Measurements from ENCODE around the gene OTX1. TPM values are rescaled to one million over a fixed set of nuclear protein-coding genes. Genes with fewer than 3 reads are reported as not detected.

Gene OTX1
- total RNA-seq, 1 experiment from 2014 or later: 0.79 TPM

GRCh38 chr2:63046552-63046951, 4.1 kb upstream of the OTX1 start:
- no peak for DNase-seq (ENCODE audit: extremely low read depth, low read depth)

- DNase-seq (ENCODE audit: extremely low read depth, low read depth): no peak
Measured at GRCh38 chr2:63046961-63047320, 3.7 kb upstream of the OTX1 start.

GRCh38 chr2:63047321-63048279, 3.0 kb upstream of the OTX1 start:
- no peak for DNase-seq (ENCODE audit: extremely low read depth, low read depth)

- DNase-seq (ENCODE audit: extremely low read depth, low read depth): no peak
Measured at GRCh38 chr2:63048367-63049171, 2.1 kb upstream of the OTX1 start.

- no peak for DNase-seq (ENCODE audit: extremely low read depth, low read depth)
Measured at GRCh38 chr2:63049211-63049969, 1.2 kb upstream of the OTX1 start.

- DNase-seq (ENCODE audit: extremely low read depth, low read depth): peak; percentile 25
Measured at GRCh38 chr2:63049970-63050333, 678 bp upstream of the OTX1 start.

GRCh38 chr2:63051042-63051794, 588 bp downstream of the OTX1 start:
- DNase-seq (ENCODE audit: extremely low read depth, low read depth): no peak

- DNase-seq (ENCODE audit: extremely low read depth, low read depth): no peak
Measured at GRCh38 chr2:63051795-63052333, 1.2 kb downstream of the OTX1 start.

- no peak for DNase-seq (ENCODE audit: extremely low read depth, low read depth)
Measured at GRCh38 chr2:63052411-63053080, 1.9 kb downstream of the OTX1 start.

GRCh38 chr2:63053081-63053888, 2.7 kb downstream of the OTX1 start:
- no peak for DNase-seq (ENCODE audit: extremely low read depth, low read depth)

- no peak for DNase-seq (ENCODE audit: extremely low read depth, low read depth)
Measured at GRCh38 chr2:63053889-63054602, 3.4 kb downstream of the OTX1 start.

GRCh38 chr2:63054841-63055225, 4.2 kb downstream of the OTX1 start:
- DNase-seq (ENCODE audit: extremely low read depth, low read depth): no peak

GRCh38 chr2:63055226-63056106, 4.8 kb downstream of the OTX1 start:
- no peak for DNase-seq (ENCODE audit: extremely low read depth, low read depth)

GRCh38 chr2:63056107-63057050, 5.7 kb downstream of the OTX1 start:
- no peak for DNase-seq (ENCODE audit: extremely low read depth, low read depth)

GRCh38 chr2:63057249-63058143, 6.9 kb downstream of the OTX1 start:
- DNase-seq (ENCODE audit: extremely low read depth, low read depth): no peak
